Ectodermal cell (in vitro differentiated cells): Measurements from ENCODE around the gene ZNF3.

Experiments
- H3K27ac ChIP-seq: 2 replicates; pipeline ENCODE4 v1.7.0; 2013; ENCODE audit warnings: mild to moderate bottlenecking, low read depth, low read length; ENCODE audit not compliant: insufficient read depth, poor library complexity, severe bottlenecking
- H3K27me3 ChIP-seq: 2 replicates; pipeline ENCODE4 v1.7.0; 2013; ENCODE audit warnings: mild to moderate bottlenecking, low read length; ENCODE audit not compliant: insufficient read depth, control insufficient read depth, poor library complexity, severe bottlenecking
- H3K36me3 ChIP-seq: one replicate; pipeline ENCODE4 v1.7.0; 2013; ENCODE audit warnings: low read length; ENCODE audit not compliant: control insufficient read depth, insufficient read depth
- H3K4me1 ChIP-seq: one replicate; pipeline ENCODE4 v1.7.0; 2013; ENCODE audit warnings: low read length; ENCODE audit not compliant: control insufficient read depth, insufficient read depth
- H3K4me3 ChIP-seq: 2 replicates; pipeline ENCODE4 v1.7.0; 2013; ENCODE audit warnings: low read depth, low read length, control low read depth; ENCODE audit not compliant: insufficient read depth
- H3K9me3 ChIP-seq: 2 replicates; pipeline ENCODE4 v1.7.0; 2013; ENCODE audit warnings: mild to moderate bottlenecking, low read length, moderate library complexity; ENCODE audit not compliant: control insufficient read depth
- WGBS, 2 experiments: methylation state at CpG; one replicate each; pipeline ENCODE4 v1.1.7; 2013; ENCODE audit warnings: missing lambda C conversion rate in 2 of 2; 5-methylcytosine and 5-hydroxymethylcytosine counted together

ZNF3 gene

GRCh38 chr7:100033526-100033925 lies 48.0 kb downstream of the ZNF3 start:
- H3K36me3 ChIP-seq = peaks cover 52% of the 10 kb centered on the region
- no peak overlapping the region for H3K27ac ChIP-seq
- 98% methylated on average over 6 of the region's 6 CpGs for WGBS, 2 experiments

GRCh38 chr7:100029596-100029995 lies 51.9 kb downstream of the ZNF3 start:
- 87 to 95% methylated on average over 5 of the region's 5 CpGs for WGBS, 2 experiments
- H3K36me3 ChIP-seq = peaks cover 44% of the 10 kb centered on the region
- no peaks in the 10 kb centered on the region for H3K9me3 ChIP-seq

More at GRCh38 chr7:100033526-100033925, 48.0 kb downstream of the ZNF3 start:
- no peaks in the 10 kb centered on the region for H3K4me1 ChIP-seq
- H3K9me3 ChIP-seq = no peaks in the 10 kb centered on the region
- H3K4me3 ChIP-seq = no peak overlapping the region
- H3K27me3 ChIP-seq = no peaks in the 10 kb centered on the region

GRCh38 chr7:100027197-100027596 lies 54.3 kb downstream of the ZNF3 start:
- Histone ChIP-seq H3K27me3 (no peaks in the 10 kb centered on the region), H3K4me3 (no peak overlapping the region), H3K36me3 (peaks cover 50% of the 10 kb centered on the region), H3K9me3 (no peaks in the 10 kb centered on the region), H3K4me1 (no peaks in the 10 kb centered on the region), H3K27ac (no peak overlapping the region)
- 94 to 96% methylated on average over 11 of the region's 11 CpGs for WGBS, 2 experiments

More at GRCh38 chr7:100029596-100029995, 51.9 kb downstream of the ZNF3 start:
- Histone ChIP-seq H3K27me3 (no peaks in the 10 kb centered on the region), H3K27ac (no peak overlapping the region), H3K4me3 (no peak overlapping the region), H3K4me1 (no peaks in the 10 kb centered on the region)

- Histone ChIP-seq H3K9me3 (no peaks in the 10 kb centered on the region), H3K4me1 (no peaks in the 10 kb centered on the region), H3K27me3 (no peaks in the 10 kb centered on the region), H3K36me3 (peaks cover 31% of the 10 kb centered on the region), H3K27ac (no peak overlapping the region), H3K4me3 (no peak overlapping the region)
- WGBS, 2 experiments = 94 to 95% methylated on average over 12 of the region's 12 CpGs
These were observed 57.4 kb downstream of the ZNF3 start for GRCh38 chr7:100024020-100024619.

- Histone ChIP-seq H3K36me3 (peaks cover 34% of the 10 kb centered on the region), H3K4me3 (no peak overlapping the region), H3K9me3 (no peaks in the 10 kb centered on the region), H3K4me1 (no peaks in the 10 kb centered on the region), H3K27ac (no peak overlapping the region), H3K27me3 (no peaks in the 10 kb centered on the region)
- WGBS, 2 experiments = 96 to 98% methylated on average over 12 of the region's 12 CpGs
These were observed 58.0 kb downstream of the ZNF3 start for GRCh38 chr7:100023526-100023925.

- H3K27ac ChIP-seq = no peak overlapping the region
- H3K4me1 ChIP-seq = no peaks in the 10 kb centered on the region
- peaks cover 34% of the 10 kb centered on the region for H3K36me3 ChIP-seq
- no peak overlapping the region for H3K4me3 ChIP-seq
- 83 to 87% methylated on average over 5 of the region's 5 CpGs for WGBS, 2 experiments
- no peaks in the 10 kb centered on the region for H3K9me3 ChIP-seq
- no peaks in the 10 kb centered on the region for H3K27me3 ChIP-seq
These were observed 58.9 kb downstream of the ZNF3 start for GRCh38 chr7:100022621-100023020.

GRCh38 chr7:100021297-100021696 lies 60.2 kb downstream of the ZNF3 start:
- H3K36me3 ChIP-seq = peaks cover 27% of the 10 kb centered on the region

More at GRCh38 chr7:100021297-100021696, 60.2 kb downstream of the ZNF3 start:
- 98% methylated on average over 3 of the region's 3 CpGs for WGBS, 2 experiments
- peaks cover 4% of the 10 kb centered on the region for H3K4me1 ChIP-seq
- H3K27ac ChIP-seq = no peak overlapping the region
- H3K27me3 ChIP-seq = no peaks in the 10 kb centered on the region
- H3K4me3 ChIP-seq = no peak overlapping the region
- no peaks in the 10 kb centered on the region for H3K9me3 ChIP-seq
